Tibial artery (tissue), 4 donors: ENCODE results near the gene ITGB5.
"Not testable (repeated sequence)": the region's sequence is repeated elsewhere in the genome, so short reads cannot be mapped to it uniquely, and the experiment has no call there.

ENCODE experiments used
- DNase-seq, 2 donors: peaks; one replicate each; pipeline ENCODE4 v3.0.0-alpha.2; 2019
- H3K27ac ChIP-seq, 2 donors: fragments of 200-600 bp; sonication (generic) in 1 of 2; 1 replicate in 1 of 2; 2 replicates in 1 of 2; pipeline ENCODE4 v1.5.1; 2018 to 2019; ENCODE audit warnings: mild to moderate bottlenecking in 1 of 2
- H3K27me3 ChIP-seq, 2 donors: fragments of 200-600 bp; sonication (generic) in 1 of 2; one replicate each; pipeline versions ENCODE4 v1.5.1 to v1.6.0; 2016 to 2019
- H3K36me3 ChIP-seq, 3 donors: fragments of 200-600 bp; sonication (generic) in 2 of 3; one replicate each; pipeline ENCODE4 v1.5.1; 2016 to 2019; ENCODE audit warnings: mild to moderate bottlenecking in 2 of 3
- H3K4me1 ChIP-seq, 4 donors: fragments of 200-600 bp; sonication (generic) in 2 of 4; 1 replicate in 3 of 4; 2 replicates in 1 of 4; pipeline ENCODE4 v1.5.1; 2016 to 2019
- H3K4me3 ChIP-seq, 2 donors: fragments of 200-600 bp; sonication (generic) in 1 of 2; 1 replicate in 1 of 2; 2 replicates in 1 of 2; pipeline ENCODE4 v1.5.1; 2018 to 2019; ENCODE audit warnings: mild to moderate bottlenecking in 2 of 2
- H3K9me3 ChIP-seq, 3 donors: fragments of 200-600 bp; sonication (generic) in 1 of 3; one replicate each; pipeline ENCODE4 v1.5.1; 2016 to 2019
- intact Hi-C: fragments of 100-400 bp; cut with DNase I; formaldehyde crosslinking; loops from one replicate; pipeline ENCODE4 v1.15.0; 2023; ENCODE audit warnings: low total_unique reads
- TF ChIP-seq, protein P1 (sequence below), 2 experiments: fragments of 200-600 bp in 1 of 2; fragments of 450-650 bp in 1 of 2; IDR thresholded peaks; one replicate each; pipeline ENCODE4 v1.5.1; 2017 to 2019; ENCODE audit warnings: antibody characterized with exemption in 2 of 2, mild to moderate bottlenecking in 1 of 2, moderate library complexity in 1 of 2

Gene ITGB5

DNA sequence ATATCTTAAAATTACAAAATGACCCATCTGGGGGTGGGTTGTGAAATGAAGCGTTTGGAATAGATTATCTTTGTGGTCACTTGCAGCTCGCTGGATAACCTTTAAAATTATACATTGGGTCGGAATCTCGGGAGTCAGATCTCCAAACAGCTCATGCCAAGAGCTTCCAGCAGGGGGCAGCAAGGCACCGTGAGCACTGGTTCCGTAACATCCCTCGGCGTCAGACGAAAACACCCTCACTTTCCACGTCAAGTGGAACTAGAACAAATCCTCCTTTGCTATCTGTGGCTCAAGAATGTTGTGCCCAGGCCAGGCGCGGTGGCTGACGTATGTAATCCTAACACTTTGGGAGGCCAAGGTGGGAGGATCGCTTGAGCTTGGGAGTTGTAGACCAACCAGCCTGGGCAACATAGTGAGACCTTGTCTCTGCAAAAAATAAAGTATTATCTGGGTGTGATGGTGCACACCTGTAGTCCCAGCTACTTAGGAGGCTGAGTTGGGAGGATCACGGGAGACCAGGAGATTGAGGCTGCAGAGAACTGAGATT is 125.8 kb downstream of the ITGB5 start:
- TF ChIP-seq, protein P1, sequence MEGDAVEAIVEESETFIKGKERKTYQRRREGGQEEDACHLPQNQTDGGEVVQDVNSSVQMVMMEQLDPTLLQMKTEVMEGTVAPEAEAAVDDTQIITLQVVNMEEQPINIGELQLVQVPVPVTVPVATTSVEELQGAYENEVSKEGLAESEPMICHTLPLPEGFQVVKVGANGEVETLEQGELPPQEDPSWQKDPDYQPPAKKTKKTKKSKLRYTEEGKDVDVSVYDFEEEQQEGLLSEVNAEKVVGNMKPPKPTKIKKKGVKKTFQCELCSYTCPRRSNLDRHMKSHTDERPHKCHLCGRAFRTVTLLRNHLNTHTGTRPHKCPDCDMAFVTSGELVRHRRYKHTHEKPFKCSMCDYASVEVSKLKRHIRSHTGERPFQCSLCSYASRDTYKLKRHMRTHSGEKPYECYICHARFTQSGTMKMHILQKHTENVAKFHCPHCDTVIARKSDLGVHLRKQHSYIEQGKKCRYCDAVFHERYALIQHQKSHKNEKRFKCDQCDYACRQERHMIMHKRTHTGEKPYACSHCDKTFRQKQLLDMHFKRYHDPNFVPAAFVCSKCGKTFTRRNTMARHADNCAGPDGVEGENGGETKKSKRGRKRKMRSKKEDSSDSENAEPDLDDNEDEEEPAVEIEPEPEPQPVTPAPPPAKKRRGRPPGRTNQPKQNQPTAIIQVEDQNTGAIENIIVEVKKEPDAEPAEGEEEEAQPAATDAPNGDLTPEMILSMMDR (IDR thresholded peaks at IDR 0.05): peak; percentile 95 to 98
- no peaks in the 10 kb centered on the region for H3K9me3 ChIP-seq
- no peaks in the 10 kb centered on the region for H3K27me3 ChIP-seq
- intact Hi-C loops: loop anchor here (1.0 kb wide), 1 partner anchor 140 kb away; no protein-coding TSS in a partner anchor
- H3K4me3 ChIP-seq: no peak overlapping the region
- peaks cover 33 to 40% (median 39%) of the 10 kb centered on the region in 3 donors for H3K36me3 ChIP-seq
- peak; percentile 92 to 93 for DNase-seq
- peak overlapping the region; percentile 50 to 61 for H3K27ac ChIP-seq
- peaks cover 0 to 21% (median 5%) of the 10 kb centered on the region in 4 donors for H3K4me1 ChIP-seq

DNA sequence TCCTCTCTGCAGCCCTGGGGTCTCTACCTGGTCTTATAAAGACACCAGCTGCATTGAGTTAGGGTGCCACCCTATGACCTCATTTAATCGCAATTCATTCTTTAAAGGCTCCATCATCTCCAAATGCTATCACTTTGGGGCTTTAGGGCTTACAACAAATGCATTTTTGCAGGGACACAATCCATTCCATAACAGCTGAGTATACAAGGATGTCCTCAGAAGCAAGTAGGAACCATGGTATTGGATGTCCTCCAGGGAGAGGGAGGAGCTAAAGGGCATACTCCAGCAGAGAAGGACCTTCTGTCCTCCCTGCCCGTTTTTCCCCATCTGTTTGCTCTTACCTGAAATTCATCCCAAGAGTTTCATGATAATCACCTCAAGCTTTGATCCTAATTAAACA is 126.6 kb downstream of the ITGB5 start:
- TF ChIP-seq, protein P1 (IDR thresholded peaks at IDR 0.05): no peak
- Histone ChIP-seq H3K27me3 (no peaks in the 10 kb centered on the region), H3K4me3 (no peak overlapping the region), H3K27ac (peak overlapping the region in 1 of 2 donors; percentile 61), H3K36me3 (peaks cover 25 to 33% (median 32%) of the 10 kb centered on the region in 3 donors), H3K9me3 (no peaks in the 10 kb centered on the region), H3K4me1 (peaks cover 0 to 21% (median 5%) of the 10 kb centered on the region in 4 donors)
- intact Hi-C loops: no loop called here
- DNase-seq: no peak

DNA sequence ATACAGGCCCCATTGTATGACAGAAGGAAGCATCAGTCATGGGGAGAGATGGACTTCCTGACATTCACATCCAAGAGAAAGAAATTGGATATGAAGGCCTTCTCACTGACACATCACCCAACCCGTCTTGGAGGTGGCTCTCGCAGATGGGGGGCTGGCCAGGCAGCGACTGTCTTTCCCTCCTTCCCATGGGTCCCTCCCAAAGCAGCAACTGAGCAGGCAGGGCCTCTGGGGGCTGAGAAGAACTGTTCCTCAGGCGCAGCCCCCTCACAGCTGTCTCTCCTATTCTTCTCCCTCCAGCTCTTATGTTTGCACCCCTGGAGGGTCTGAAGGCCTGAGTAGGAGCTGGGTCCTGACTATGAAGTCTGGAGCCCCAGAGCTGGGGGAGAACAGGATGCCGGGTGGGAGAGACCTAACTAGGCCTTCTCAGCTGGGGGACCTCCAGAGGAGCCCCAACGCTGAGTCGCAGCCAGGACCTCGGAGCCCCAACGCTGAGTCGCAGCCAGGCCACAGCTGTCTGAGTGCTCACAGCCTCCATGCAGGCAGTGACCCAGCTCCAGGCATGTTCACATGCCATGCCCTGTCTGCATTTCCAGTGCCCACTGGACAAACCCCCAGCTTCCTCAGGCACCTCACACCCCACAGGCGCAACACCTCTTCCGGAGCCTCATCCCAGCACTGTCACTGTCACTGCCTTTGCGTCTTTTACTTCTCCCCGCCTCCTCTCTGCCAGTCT is 127.3 kb downstream of the ITGB5 start:
- Histone ChIP-seq H3K4me1 (peaks cover 0 to 21% (median 3%) of the 10 kb centered on the region in 4 donors), H3K9me3 (no peaks in the 10 kb centered on the region), H3K27me3 (no peaks in the 10 kb centered on the region), H3K36me3 (peaks cover 18 to 26% (median 24%) of the 10 kb centered on the region in 3 donors), H3K27ac (no peak overlapping the region), H3K4me3 (no peak overlapping the region)
- intact Hi-C loops: no loop called here
- TF ChIP-seq, protein P1 (IDR thresholded peaks at IDR 0.05): no peak
- DNase-seq: no peak

DNA sequence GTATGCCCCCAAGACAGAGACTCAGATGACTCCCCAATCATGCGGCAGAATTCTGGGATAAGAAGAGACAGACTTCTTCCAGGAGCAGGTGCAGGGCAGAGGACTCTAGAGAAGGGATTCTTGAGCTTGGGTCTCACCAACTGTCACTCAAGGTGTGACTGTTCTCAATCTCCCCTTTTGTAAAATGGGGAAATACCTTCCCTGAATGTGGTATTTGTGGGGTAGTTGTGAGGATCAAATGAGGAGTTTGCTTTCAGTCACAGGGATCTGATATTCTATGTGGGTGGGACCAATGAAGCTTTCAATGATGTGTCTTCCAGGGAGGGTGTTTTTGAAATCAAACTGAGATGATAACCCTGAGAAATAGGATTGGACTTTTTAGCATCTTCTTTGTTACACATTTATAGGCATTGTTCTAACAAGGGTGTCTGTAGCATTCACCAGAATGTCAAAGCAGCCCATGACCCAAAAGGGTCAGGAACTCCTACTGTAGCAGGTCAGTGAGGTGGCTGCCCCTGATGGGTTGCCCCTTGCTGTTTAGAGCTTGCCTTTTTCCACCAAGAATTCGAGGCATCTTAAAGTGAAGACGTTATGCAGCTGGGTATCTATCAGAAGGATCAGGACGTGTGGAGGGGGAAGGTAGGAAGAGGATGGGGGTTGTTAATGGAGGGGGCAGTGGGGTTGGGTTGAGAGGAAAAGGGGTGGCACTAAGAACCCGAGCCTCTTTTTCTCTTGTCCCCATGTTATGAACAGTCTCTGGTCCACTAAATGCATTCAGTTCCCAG is 128.1 kb downstream of the ITGB5 start:
- no peak for DNase-seq
- TF ChIP-seq, protein P1 (IDR thresholded peaks at IDR 0.05): no peak
- H3K27ac ChIP-seq: no peak overlapping the region
- no peaks in the 10 kb centered on the region for H3K9me3 ChIP-seq
- intact Hi-C loops: no loop called here
- H3K4me1 ChIP-seq: peaks cover 0 to 21% (median 3%) of the 10 kb centered on the region in 4 donors
- no peak overlapping the region for H3K4me3 ChIP-seq
- peaks cover 12 to 18% (median 16%) of the 10 kb centered on the region in 3 donors for H3K36me3 ChIP-seq
- no peaks in the 10 kb centered on the region for H3K27me3 ChIP-seq

DNA sequence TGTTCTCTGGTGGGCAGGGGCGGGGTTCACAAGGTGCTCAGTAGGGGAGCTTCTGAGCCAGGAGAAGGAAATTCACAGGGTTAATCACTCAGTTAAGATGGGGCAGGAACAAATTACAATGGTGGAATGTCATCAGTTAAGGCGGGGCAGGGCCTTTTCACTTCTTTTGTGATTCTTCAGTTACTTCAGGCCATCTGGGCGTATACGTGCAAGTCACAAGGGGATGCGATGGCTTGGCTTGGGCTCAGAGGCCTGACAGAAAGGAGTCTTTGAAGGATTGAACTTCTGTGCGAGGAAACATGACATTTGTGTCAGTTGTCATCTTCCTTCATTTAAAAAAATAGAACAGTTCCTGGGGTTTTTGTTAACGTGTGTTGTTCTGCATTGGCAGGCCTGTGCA is 129.2 kb downstream of the ITGB5 start:
- DNase-seq, H3K27ac ChIP-seq, H3K4me3 ChIP-seq, H3K27me3 ChIP-seq, H3K36me3 ChIP-seq, H3K9me3 ChIP-seq, intact Hi-C loops: not testable (repeated sequence)
- H3K4me1 ChIP-seq: peaks cover 0 to 21% (median 3%) of the 10 kb centered on the region in 4 donors
